Measurements from ENCODE around the gene SH3BP5. TPM values are rescaled to one million over a fixed set of nuclear protein-coding genes. Genes with fewer than 3 reads are reported as not detected.

Gene SH3BP5
- total RNA-seq, 2 experiments from 2014 or later, result 15.1 to 31.3 TPM

DNA sequence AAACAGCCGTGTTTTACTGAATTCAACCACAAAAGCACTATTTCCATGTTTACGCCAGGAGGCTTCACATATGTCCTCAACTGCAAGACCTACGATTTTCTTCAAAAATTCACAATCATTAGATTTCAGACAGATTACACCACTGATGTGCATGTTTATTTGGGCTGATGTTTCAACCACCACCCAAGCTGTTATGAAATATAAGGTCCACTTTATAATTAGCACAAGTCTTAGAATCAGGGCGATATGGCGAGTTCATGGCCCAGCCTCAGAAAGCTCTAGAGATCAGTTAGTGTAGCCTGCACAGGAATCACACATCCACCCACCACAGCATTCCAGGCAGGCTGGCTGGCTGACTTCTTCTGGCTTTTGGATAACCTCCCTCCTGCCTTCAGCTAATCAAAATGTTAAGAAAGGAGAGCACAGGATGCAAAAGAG, 15.4 kb downstream of the SH3BP5 start:
- no TSS peak for BruUV-seq (replicated peaks)
- no peak for TF ChIP-seq EZH2phosphoT487 (IDR thresholded peaks at IDR 0.05; ENCODE audit: borderline replicate concordance, low read depth, low read length)
- TF ChIP-seq, protein P1, sequence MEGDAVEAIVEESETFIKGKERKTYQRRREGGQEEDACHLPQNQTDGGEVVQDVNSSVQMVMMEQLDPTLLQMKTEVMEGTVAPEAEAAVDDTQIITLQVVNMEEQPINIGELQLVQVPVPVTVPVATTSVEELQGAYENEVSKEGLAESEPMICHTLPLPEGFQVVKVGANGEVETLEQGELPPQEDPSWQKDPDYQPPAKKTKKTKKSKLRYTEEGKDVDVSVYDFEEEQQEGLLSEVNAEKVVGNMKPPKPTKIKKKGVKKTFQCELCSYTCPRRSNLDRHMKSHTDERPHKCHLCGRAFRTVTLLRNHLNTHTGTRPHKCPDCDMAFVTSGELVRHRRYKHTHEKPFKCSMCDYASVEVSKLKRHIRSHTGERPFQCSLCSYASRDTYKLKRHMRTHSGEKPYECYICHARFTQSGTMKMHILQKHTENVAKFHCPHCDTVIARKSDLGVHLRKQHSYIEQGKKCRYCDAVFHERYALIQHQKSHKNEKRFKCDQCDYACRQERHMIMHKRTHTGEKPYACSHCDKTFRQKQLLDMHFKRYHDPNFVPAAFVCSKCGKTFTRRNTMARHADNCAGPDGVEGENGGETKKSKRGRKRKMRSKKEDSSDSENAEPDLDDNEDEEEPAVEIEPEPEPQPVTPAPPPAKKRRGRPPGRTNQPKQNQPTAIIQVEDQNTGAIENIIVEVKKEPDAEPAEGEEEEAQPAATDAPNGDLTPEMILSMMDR (conservative IDR thresholded peaks at IDR 0.05; ENCODE audit: low read length), result no peak
- H3K4me1 ChIP-seq (ENCODE audit: insufficient read depth, low read length, poor library complexity, severe bottlenecking), result peaks cover 23% of the 10 kb centered on the region
- no peak overlapping the region for H3K4me2 ChIP-seq (ENCODE audit: low read length)
- no peaks in the 10 kb centered on the region for H3K9me3 ChIP-seq (ENCODE audit: low read length)
- no peak for DNase-seq (ENCODE audit: low spot score)
- intact Hi-C loops (cut with micrococcal nuclease; ENCODE audit: unreplicated experiment), result no loop called here
- H3K4me3 ChIP-seq (ENCODE audit: low read depth, low read length, poor library complexity, severe bottlenecking), result no peak overlapping the region
- no peak overlapping the region for H2AFZ ChIP-seq (ENCODE audit: low read length)
- H4K20me1 ChIP-seq (ENCODE audit: insufficient read depth, low read length), result no peaks in the 10 kb centered on the region; the same call in 1 of the 2 replicates
- peaks cover 11% of the 10 kb centered on the region for H3K36me3 ChIP-seq (ENCODE audit: insufficient read depth, low read length)
- no peak overlapping the region for H3K27ac ChIP-seq (ENCODE audit: low read depth, low read length, poor library complexity, severe bottlenecking)
- ChIA-PET POLR2A (interaction anchor here (0.7 to 2.0 kb wide), 6 partner anchors 9 to 37 kb away, joined by 3 to 9 read pairs (median 4); no protein-coding TSS in a partner anchor), CTCF (ENCODE audit: unreplicated experiment) (no interaction called here)
- no peaks in the 10 kb centered on the region for H3K9me2 ChIP-seq (ENCODE audit: insufficient read depth, low read length)
- no peaks in the 10 kb centered on the region for H3K79me2 ChIP-seq (ENCODE audit: insufficient read depth, low read depth, low read length)

DNA sequence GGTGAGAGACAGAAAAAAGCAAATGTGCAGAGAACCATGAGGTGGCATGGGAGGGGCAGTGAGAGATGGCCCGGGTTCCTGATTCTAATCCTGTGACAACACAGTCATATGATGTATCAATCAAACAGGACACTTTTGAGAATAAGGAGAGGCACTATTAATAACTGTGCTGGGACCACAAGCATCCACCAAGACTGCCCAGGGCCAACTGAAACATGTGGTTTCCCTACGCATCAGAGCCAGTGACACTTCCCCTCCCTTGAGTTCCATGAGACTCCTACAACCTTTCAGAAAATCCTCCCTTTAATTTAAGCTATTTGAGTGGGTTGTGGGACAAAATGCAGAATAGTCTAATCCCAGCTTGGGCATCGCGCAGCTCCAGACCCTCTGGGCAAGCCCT, 17.4 kb downstream of the SH3BP5 start:
- Histone ChIP-seq H3K79me2 (ENCODE audit: insufficient read depth, low read depth, low read length) (no peaks in the 10 kb centered on the region), H3K9me3 (ENCODE audit: low read length) (no peaks in the 10 kb centered on the region), H3K4me2 (ENCODE audit: low read length) (no peak overlapping the region), H3K36me3 (ENCODE audit: insufficient read depth, low read length) (peaks cover 16% of the 10 kb centered on the region; the same call in 1 of the 2 replicates), H3K4me3 (ENCODE audit: low read depth, low read length, poor library complexity, severe bottlenecking) (no peak overlapping the region), H3K9me2 (ENCODE audit: insufficient read depth, low read length) (no peaks in the 10 kb centered on the region), H3K4me1 (ENCODE audit: insufficient read depth, low read length, poor library complexity, severe bottlenecking) (peaks cover 10% of the 10 kb centered on the region), H2AFZ (ENCODE audit: low read length) (no peak overlapping the region), H3K27ac (ENCODE audit: low read depth, low read length, poor library complexity, severe bottlenecking) (no peak overlapping the region), H4K20me1 (ENCODE audit: insufficient read depth, low read length) (no peaks in the 10 kb centered on the region; the same call in 1 of the 2 replicates)
- no TSS peak for BruUV-seq (replicated peaks)
- TF ChIP-seq EZH2phosphoT487 (IDR thresholded peaks at IDR 0.05; ENCODE audit: borderline replicate concordance, low read depth, low read length), result no peak
- TF ChIP-seq, protein P1 (conservative IDR thresholded peaks at IDR 0.05; ENCODE audit: low read length), result no peak
- ChIA-PET POLR2A (interaction anchor here (0.6 to 1.3 kb wide), 2 partner anchors 13 to 19 kb away, joined by 3 to 5 read pairs; no protein-coding TSS in a partner anchor), CTCF (ENCODE audit: unreplicated experiment) (no interaction called here)
- DNase-seq (ENCODE audit: low spot score), result no peak
- intact Hi-C loops (cut with micrococcal nuclease; ENCODE audit: unreplicated experiment), result no loop called here

DNA sequence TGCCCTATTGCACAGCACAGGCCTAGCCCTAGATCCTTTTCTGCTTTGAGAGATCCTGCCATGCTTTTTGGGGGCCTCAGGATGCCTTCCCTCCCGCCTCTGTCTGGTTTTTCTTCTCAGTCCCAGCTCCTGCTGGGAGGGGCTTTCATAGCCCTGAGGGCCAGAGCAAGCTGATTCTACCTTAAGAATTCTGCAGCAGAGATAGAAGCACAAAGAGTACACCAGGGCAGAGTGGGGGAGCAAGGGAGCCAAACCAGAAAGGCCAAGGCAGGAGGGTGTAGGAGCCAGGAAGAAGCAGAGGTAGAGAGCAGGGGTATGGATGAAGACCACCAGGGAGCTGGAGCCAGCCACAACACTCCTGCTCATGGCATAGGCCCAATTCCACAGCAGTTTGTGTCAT, 18.1 kb downstream of the SH3BP5 start:
- intact Hi-C loops (cut with micrococcal nuclease; ENCODE audit: unreplicated experiment), result no loop called here
- no peak for DNase-seq (ENCODE audit: low spot score)
- Histone ChIP-seq H4K20me1 (ENCODE audit: insufficient read depth, low read length) (no peaks in the 10 kb centered on the region; the same call in 1 of the 2 replicates), H3K9me2 (ENCODE audit: insufficient read depth, low read length) (no peaks in the 10 kb centered on the region), H3K4me2 (ENCODE audit: low read length) (no peak overlapping the region), H3K4me1 (ENCODE audit: insufficient read depth, low read length, poor library complexity, severe bottlenecking) (peaks cover 10% of the 10 kb centered on the region), H3K9me3 (ENCODE audit: low read length) (no peaks in the 10 kb centered on the region), H3K27ac (ENCODE audit: low read depth, low read length, poor library complexity, severe bottlenecking) (no peak overlapping the region), H3K36me3 (ENCODE audit: insufficient read depth, low read length) (peaks cover 17% of the 10 kb centered on the region; the same call in 1 of the 2 replicates), H2AFZ (ENCODE audit: low read length) (no peak overlapping the region), H3K79me2 (ENCODE audit: insufficient read depth, low read depth, low read length) (no peaks in the 10 kb centered on the region), H3K4me3 (ENCODE audit: low read depth, low read length, poor library complexity, severe bottlenecking) (no peak overlapping the region)
- POLR2A ChIA-PET, result interaction anchor here (1.3 kb wide), 1 partner anchor 13 kb away, joined by 5 read pairs; no protein-coding TSS in a partner anchor
- CTCF ChIA-PET (ENCODE audit: unreplicated experiment), result no interaction called here
- TF ChIP-seq, protein P1 (conservative IDR thresholded peaks at IDR 0.05; ENCODE audit: low read length), result no peak
- no peak for TF ChIP-seq EZH2phosphoT487 (IDR thresholded peaks at IDR 0.05; ENCODE audit: borderline replicate concordance, low read depth, low read length)
- no TSS peak for BruUV-seq (replicated peaks)
